IMR-90 (cell line): ENCODE measurements around the gene TNRC18. TPM values are rescaled to one million over a fixed set of nuclear protein-coding genes. Genes with fewer than 3 reads are reported as not detected.

Experiments
- ATAC-seq: fragments of 200-7000 bp; cut with Tn5 transposase; 2 replicates; pipeline ENCODE4 v1.9.1; 2020; ENCODE audit warnings: low read depth, mild to moderate bottlenecking, moderate library complexity
- BruUV-seq: library from RNA; stranded (reverse); fragments of 400-500 nt; replicated peaks from 2 replicates; lab custom pipeline; 2021; lab: Mats Ljungman, UMichigan
- CTCF ChIA-PET: fragments of 300-600 bp; formaldehyde crosslinking; extraction: SDS; loops from one replicate; lab custom pipeline; 2021; ENCODE audit warnings: antibody characterized with exemption; lab: Yijun Ruan, JAX
- POLR2A ChIA-PET: fragments of 300-600 bp; sonication (Branson Sonifier 250); formaldehyde crosslinking; loops from one replicate; lab custom pipeline; 2022; ENCODE audit warnings: antibody characterized with exemption; ENCODE audit not compliant: unreplicated experiment; lab: Charles Lee
- DNase-seq: peaks from one replicate; pipeline ENCODE4 v3.0.0; 2013
- H2AFZ ChIP-seq: replicated peaks from 2 replicates; pipeline ENCODE3; 2013; ENCODE audit warnings: low read length, mild to moderate bottlenecking; ENCODE audit not compliant: poor library complexity
- H2AK5ac ChIP-seq: 2 replicates; pipeline ENCODE4 v1.6.1; 2013; ENCODE audit warnings: low read depth, low read length, inconsistent platforms
- H2AK9ac ChIP-seq: replicated peaks from 2 replicates; pipeline ENCODE3; 2013; ENCODE audit warnings: mild to moderate bottlenecking, low read depth, low read length, moderate library complexity; ENCODE audit not compliant: poor library complexity
- H2BK120ac ChIP-seq: 2 replicates; pipeline ENCODE4 v1.6.1; 2013; ENCODE audit warnings: low read depth, low read length, inconsistent platforms
- H2BK15ac ChIP-seq: 3 replicates; pipeline ENCODE4 v1.6.1; 2013; ENCODE audit warnings: low read depth, low read length, inconsistent platforms
- H2BK20ac ChIP-seq: 2 replicates; pipeline ENCODE4 v1.6.1; 2013; ENCODE audit warnings: low read depth, mild to moderate bottlenecking, inconsistent platforms, low read length, moderate library complexity
- H2BK5ac ChIP-seq: 2 replicates; pipeline ENCODE4 v1.6.1; 2013; ENCODE audit warnings: mild to moderate bottlenecking, low read depth, low read length, inconsistent platforms; ENCODE audit not compliant: poor library complexity, severe bottlenecking
- H3K14ac ChIP-seq: replicated peaks from 2 replicates; pipeline ENCODE4 v1.6.1; 2013; ENCODE audit warnings: low read depth, low read length, inconsistent platforms
- H3K18ac ChIP-seq: 2 replicates; pipeline ENCODE4 v1.6.1; 2013; ENCODE audit warnings: low read depth, low read length, control low read depth
- H3K23ac ChIP-seq: 2 replicates; pipeline ENCODE4 v1.6.1; 2013; ENCODE audit warnings: low read depth, low read length, inconsistent platforms
- H3K27ac ChIP-seq: 2 replicates; pipeline ENCODE4 v1.5.1; 2013; ENCODE audit warnings: mild to moderate bottlenecking, control low read depth, low read length; ENCODE audit not compliant: insufficient read depth
- H3K27me3 ChIP-seq: 2 replicates; pipeline ENCODE4 v1.6.1; 2013; ENCODE audit warnings: low read length; ENCODE audit not compliant: control insufficient read depth, insufficient read depth
- H3K36me3 ChIP-seq: 2 replicates; pipeline ENCODE4 v1.6.1; 2013; ENCODE audit warnings: low read length, mixed read lengths; ENCODE audit not compliant: control insufficient read depth, insufficient read depth
- H3K4ac ChIP-seq: 2 replicates; pipeline ENCODE4 v1.6.1; 2013; ENCODE audit warnings: low read depth, low read length, inconsistent platforms
- H3K4me1 ChIP-seq: 2 replicates; pipeline ENCODE4 v1.6.1; 2013; ENCODE audit warnings: low read length, mixed read lengths; ENCODE audit not compliant: control insufficient read depth, insufficient read depth
- H3K4me2 ChIP-seq: 2 replicates; pipeline ENCODE4 v1.6.1; 2013; ENCODE audit warnings: low read depth, mild to moderate bottlenecking, control low read depth, low read length, moderate library complexity
- H3K4me3 ChIP-seq: 2 replicates; pipeline ENCODE4 v1.5.1; 2013; ENCODE audit warnings: low read depth, mild to moderate bottlenecking, control low read depth, low read length, moderate library complexity; ENCODE audit not compliant: insufficient read depth
- H3K56ac ChIP-seq: 2 replicates; pipeline ENCODE4 v1.6.1; 2013; ENCODE audit warnings: low read length, inconsistent platforms; ENCODE audit not compliant: insufficient read depth; ENCODE audit errors: extremely low read depth
- H3K79me1 ChIP-seq, 2 experiments: 2 replicates each; pipeline ENCODE4 v1.6.1; 2013; ENCODE audit warnings: low read length in 2 of 2, inconsistent platforms in 1 of 2, low read depth in 1 of 2
- H3K9ac ChIP-seq: 2 replicates; pipeline ENCODE4 v1.6.1; 2013; ENCODE audit warnings: low read depth, low read length, control low read depth
- H3K9me1 ChIP-seq: 2 replicates; pipeline ENCODE4 v1.6.1; 2013; ENCODE audit warnings: low read length, inconsistent platforms; ENCODE audit not compliant: insufficient read depth
- H3K9me3 ChIP-seq: 2 replicates; pipeline ENCODE4 v1.6.1; 2013; ENCODE audit warnings: low read length; ENCODE audit not compliant: control insufficient read depth, insufficient read depth
- H4K20me1 ChIP-seq: 2 replicates; pipeline ENCODE4 v1.6.1; 2013; ENCODE audit warnings: low read length, inconsistent platforms; ENCODE audit not compliant: insufficient read depth
- H4K5ac ChIP-seq: 2 replicates; pipeline ENCODE4 v1.6.1; 2013; ENCODE audit warnings: mild to moderate bottlenecking, low read depth, low read length, control low read depth
- H4K8ac ChIP-seq, 2 experiments: 2 replicates each; pipeline ENCODE4 v1.6.1; 2013; ENCODE audit warnings: low read depth in 2 of 2, low read length in 2 of 2, control low read depth in 1 of 2, inconsistent platforms in 1 of 2
- H4K91ac ChIP-seq: 2 replicates; pipeline ENCODE4 v1.6.1; 2013; ENCODE audit warnings: low read depth, low read length, inconsistent platforms; ENCODE audit not compliant: insufficient read depth
- CHD1 ChIP-seq: IDR thresholded peaks from 2 replicates; pipeline ENCODE4 v1.6.1; 2012; ENCODE audit warnings: low read depth, low read length, improper control_type of control experiment
- SMC3 ChIP-seq: fragments of 150-350 bp; IDR thresholded peaks from 2 replicates; pipeline ENCODE4 v1.6.1; 2016; ENCODE audit warnings: low read depth, mild to moderate bottlenecking, antibody characterized with exemption, low read length, moderate library complexity
- WGBS, 2 experiments: methylation state at CpG; one replicate each; pipeline versions ENCODE4 v1.1.5 to v1.1.7; 2013; ENCODE audit warnings: missing lambda C conversion rate in 2 of 2; ENCODE audit not compliant: insufficient read length in 1 of 2; ENCODE audit errors: extremely low coverage in 2 of 2; 5-methylcytosine and 5-hydroxymethylcytosine counted together
- dilution Hi-C: fragments of 300-500 bp; cut with HindIII; formaldehyde crosslinking; loops from one replicate; pipeline ENCODE4 v1.14.3; 2018; ENCODE audit warnings: low sequenced_read_pairs; ENCODE audit not compliant: unreplicated experiment
- in situ Hi-C: fragments of 300-500 bp; cut with MboI; formaldehyde crosslinking; loops from 3 replicates; pipeline ENCODE4 v1.14.3; 2019; ENCODE audit warnings: low sequenced_read_pairs, inconsistent platforms, mixed read lengths
- intact Hi-C: fragments of 100-400 bp; cut with micrococcal nuclease; formaldehyde crosslinking; loops from 2 replicates; pipeline ENCODE4 v1.10.0; 2022
- polyA plus RNA-seq, 3 experiments: library from polyadenylated mRNA; depleted of rRNA; stranded (reverse); fragments of >200 nt; gene quantifications; 2 replicates each; pipeline ENCODE4 v1.2.3, GENCODE V29; 2012; ENCODE audit warnings: low replicate concordance in 1 of 3
- total RNA-seq: library from RNA; depleted of rRNA; stranded (reverse); fragments of >200 nt; gene quantifications from 2 replicates; pipeline ENCODE4 v1.2.3, GENCODE V29; 2012

TNRC18 gene
- total and polyA plus RNA-seq, 2 of the 4 experiments (the other 2 are of a cell fraction), result 4.7 to 29.6 TPM

DNA sequence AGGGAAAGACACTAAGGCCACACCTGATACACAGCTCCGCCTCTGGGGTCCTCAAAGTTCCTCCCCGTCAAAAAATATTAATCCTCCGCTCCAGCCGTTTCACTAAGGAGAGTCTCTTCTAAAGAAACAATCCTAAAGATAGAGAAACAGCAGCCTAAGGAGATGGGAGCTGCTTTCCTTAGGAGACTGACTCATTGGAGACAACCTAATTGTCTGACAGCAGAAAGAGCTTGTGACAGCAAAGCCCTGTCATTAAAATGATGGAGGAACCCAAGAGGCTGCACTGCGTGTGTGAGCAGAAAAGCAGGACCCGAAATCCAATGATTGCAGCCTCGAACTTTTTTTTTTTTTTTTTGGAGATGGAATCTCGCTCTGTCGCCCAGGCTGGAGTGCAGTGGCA is 44.0 kb upstream of the TNRC18 start:
- BruUV-seq, result no TSS peak
- H2AK9ac ChIP-seq, result no peak overlapping the region
- H2BK15ac ChIP-seq, result no peak overlapping the region
- H2AK5ac ChIP-seq, result no peak overlapping the region
- no peak overlapping the region for H3K4me2 ChIP-seq
- no peak overlapping the region for H3K23ac ChIP-seq
- peaks cover 6% of the 10 kb centered on the region; the same call in 1 of the 2 replicates for H4K20me1 ChIP-seq
- no peak overlapping the region for H3K14ac ChIP-seq
- no peak overlapping the region for H3K18ac ChIP-seq
- H2BK20ac ChIP-seq, result no peak overlapping the region
- no peak overlapping the region for H3K9ac ChIP-seq
- dilution Hi-C loops, result no loop called here
- no peak overlapping the region for H3K56ac ChIP-seq
- H2AFZ ChIP-seq, result no peak overlapping the region
- no peak for DNase-seq
- H3K9me3 ChIP-seq, result peaks cover 5% of the 10 kb centered on the region
- H2BK120ac ChIP-seq, result no peak overlapping the region
- ChIA-PET CTCF (interaction anchor here (0.6 to 1.1 kb wide), 2 partner anchors 228 to 277 kb away, joined by 4 to 5 read pairs; no protein-coding TSS in a partner anchor), POLR2A (no interaction called here)
- intact Hi-C loops, result no loop called here
- TF ChIP-seq SMC3 (no peak), CHD1 (no peak)
- H4K91ac ChIP-seq, result no peak overlapping the region
- no peak overlapping the region for H3K4ac ChIP-seq
- H3K9me1 ChIP-seq, result peaks cover 6% of the 10 kb centered on the region; the same call in 1 of the 2 replicates
- H3K27ac ChIP-seq, result no peak overlapping the region
- in situ Hi-C loops, result no loop called here
- no peak for ATAC-seq
- no peaks in the 10 kb centered on the region for H3K4me1 ChIP-seq
- H4K5ac ChIP-seq, result no peak overlapping the region
- WGBS, 2 experiments, result 90% methylated on average over 2 of the region's 9 CpGs; no CpG with 5 or more reads in 1 of the 2 experiments
- no peak overlapping the region for H2BK5ac ChIP-seq
- H3K36me3 ChIP-seq, result peaks cover 5% of the 10 kb centered on the region; the same call in 1 of the 2 replicates
- no peaks in the 10 kb centered on the region for H3K79me1 ChIP-seq
- H3K27me3 ChIP-seq, result no peaks in the 10 kb centered on the region
- no peak overlapping the region for H3K4me3 ChIP-seq
- H4K8ac ChIP-seq, result no peak overlapping the region
